Measurements from ENCODE around the gene PRRT2.
A peak's percentile ranks its signal among the peaks of the same experiment; 100 is the strongest.
"Not testable (repeated sequence)": the region's sequence is repeated elsewhere in the genome, so short reads cannot be mapped to it uniquely, and the experiment has no call there.

The PRRT2 gene

DNA sequence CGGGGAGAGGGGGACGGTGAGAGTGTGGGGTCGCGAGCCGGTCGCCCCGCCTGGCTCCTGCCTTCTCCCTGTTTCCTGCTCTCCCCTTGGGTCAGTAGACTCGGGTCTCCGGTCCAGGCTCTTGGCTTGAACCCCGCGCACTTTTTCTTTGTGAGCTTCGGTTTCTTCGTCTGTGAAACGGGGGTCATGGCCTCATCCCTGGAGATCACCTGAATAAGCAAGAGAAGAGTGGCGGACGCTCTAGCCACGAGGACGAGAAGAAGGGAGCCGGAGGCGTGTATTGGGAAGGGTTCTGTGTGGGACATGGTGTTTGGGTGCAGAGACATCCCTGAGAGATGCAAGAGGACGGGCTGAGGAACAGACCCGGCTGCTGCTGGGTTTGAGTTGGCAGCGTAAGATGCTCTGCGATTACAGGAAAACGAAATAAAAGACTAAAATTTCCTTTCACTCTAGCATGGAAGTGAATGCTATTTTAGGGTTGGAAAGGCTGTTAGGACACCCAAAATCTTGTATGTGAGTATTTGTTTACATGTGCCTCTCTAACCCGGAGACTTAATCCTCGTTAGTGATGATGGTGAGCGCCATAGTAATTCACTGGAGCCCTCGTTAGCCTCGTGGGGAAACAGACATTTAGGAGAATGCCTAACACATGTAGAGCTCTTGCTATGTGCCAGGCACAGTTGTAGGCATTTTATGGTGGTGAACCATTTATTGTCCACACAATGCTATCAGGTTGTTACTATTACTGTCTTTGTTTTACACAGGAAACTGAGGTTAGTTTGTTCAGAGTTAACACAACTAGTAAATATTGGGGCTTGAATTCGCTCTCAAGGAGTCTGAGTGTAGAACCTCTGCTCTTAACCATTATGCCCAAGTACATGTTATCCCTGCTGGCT is 20.8 kb upstream of the PRRT2 start:
- DNase-seq (ENCODE audit: low read depth in 2 of 2): no peak

DNA sequence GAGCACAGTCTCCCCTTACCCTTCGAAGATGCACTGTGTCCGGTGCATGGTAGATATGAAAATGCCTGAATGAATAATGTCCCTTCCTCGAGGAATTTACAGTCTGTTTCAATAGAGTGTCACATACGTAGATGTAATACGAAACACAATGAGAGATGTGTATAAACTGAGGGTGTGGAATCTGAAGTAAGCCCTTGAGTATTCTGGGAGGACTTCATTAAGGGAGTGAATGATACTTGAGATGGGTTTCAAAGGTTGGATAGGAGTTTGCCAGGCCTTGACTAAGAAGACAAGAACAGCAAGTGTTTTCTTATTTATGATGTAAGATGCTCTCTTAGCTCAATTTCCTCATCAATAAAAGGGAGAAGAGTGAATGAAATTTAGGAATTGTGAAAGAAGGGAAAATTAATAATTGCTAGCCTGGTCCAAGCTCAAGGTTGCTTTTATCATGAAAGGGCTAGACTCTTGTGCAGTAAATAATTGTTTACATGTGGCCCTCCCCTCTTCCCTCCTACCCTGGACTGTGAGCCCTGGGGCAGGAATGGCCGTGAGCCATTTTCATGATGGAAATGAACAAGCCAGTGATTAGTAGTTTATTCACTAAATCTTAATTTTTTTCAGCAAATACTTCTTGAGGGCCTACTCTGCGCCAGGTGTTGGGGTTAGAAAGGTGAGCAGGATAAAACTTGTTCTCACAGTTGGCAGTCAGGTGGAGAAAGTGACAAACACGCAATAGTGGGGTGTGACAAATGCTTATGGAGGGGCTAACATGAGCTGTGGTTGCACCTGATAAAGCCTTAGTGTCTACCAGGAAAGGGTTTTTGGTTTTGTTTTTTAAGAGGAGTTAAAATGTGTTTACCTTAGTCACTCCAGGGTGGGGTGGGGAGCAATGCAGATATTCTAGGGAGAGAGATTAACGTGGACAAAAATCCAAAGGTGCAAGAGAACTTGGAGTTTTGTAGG is 19.9 kb upstream of the PRRT2 start:
- DNase-seq (ENCODE audit: low read depth in 2 of 2): no peak

DNA sequence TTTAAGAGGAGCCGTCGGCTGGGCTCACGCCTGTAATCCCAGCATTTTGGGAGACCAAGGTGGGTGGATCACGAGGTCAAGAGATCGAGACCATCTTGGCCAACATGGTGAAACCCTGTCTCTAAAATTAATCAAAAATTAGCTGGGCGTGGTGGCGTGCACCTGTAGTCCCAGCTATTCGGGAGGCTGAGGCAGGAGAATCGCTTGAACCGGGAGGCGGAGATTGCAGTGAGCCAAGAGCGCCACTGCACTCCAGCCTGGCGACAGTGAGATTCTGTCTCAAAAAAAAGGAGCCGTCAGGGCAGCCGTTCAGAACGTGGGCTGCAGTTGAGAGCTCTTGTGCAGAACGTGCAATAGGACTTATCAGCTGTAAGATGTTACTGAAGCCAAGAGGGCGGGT is 18.8 kb upstream of the PRRT2 start:
- not testable (repeated sequence) for DNase-seq (ENCODE audit: low read depth in 2 of 2)

DNA sequence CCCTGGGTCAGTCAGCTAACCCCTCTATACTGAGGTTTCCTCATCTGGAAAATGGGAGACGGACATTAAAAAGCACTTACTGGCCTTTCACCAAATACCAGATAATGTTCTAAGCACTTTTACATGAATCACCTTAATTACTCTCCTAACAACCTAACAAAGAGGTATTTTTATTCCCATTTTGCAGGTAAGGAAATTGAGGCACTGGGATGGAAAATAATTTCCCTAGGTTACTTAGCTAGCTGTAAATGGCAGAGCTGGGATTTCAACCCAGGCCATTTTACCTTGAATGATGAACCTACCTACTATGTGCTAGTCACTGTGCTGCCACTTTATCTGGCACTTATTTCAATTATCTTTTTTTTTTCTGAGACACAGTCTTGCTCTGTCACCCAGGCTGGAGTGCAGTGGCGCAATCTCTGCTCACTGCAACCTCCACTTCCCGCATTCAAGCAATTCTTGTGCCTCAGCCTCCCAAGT is 17.7 kb upstream of the PRRT2 start:
- no peak for DNase-seq (ENCODE audit: low read depth in 2 of 2)

DNA sequence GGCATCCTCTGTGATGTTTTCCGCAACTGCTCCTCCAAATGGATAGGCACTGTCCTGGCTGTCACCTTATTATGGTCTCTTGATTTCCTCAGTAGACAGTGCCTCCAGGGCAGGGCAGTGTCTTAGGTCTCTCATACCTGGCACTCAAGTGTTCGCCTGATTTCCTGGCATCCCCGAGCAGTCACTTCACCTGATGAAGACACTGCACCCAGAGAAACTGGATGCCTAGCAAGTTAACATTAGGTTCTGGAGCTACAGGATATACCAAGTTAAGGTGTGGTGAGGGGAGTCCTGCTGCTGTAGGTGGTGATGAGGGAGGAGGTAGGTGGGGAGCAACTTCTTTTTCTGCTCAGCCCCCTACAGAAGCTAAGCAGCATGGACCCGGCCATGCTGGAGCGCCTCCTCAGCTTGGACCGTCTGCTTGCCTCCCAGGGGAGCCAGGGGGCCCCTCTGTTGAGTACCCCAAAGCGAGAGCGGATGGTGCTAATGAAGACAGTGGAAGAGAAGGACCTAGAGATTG is 9.5 kb upstream of the PRRT2 start:
- no peak for DNase-seq (ENCODE audit: low read depth in 2 of 2)

DNA sequence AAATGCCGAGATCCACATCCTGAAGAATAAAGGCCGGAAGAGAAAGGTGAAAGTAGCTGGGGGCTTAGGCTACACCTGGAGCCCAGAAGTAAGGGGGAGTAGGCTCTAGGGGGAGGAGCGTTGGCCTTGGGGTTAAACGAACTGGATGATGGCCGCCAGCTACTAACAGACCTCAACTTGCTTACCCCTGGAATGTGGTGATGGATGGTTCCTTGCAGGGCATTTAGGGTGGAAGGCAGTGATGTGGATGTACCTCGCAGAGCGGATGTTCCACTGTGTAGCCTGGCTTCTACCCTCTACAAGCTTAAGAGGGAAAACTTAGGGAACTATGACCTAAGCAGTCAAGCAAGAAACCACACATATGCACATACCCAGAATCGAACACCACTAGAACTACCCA is 8.0 kb upstream of the PRRT2 start:
- DNase-seq (ENCODE audit: low read depth in 2 of 2): no peak

DNA sequence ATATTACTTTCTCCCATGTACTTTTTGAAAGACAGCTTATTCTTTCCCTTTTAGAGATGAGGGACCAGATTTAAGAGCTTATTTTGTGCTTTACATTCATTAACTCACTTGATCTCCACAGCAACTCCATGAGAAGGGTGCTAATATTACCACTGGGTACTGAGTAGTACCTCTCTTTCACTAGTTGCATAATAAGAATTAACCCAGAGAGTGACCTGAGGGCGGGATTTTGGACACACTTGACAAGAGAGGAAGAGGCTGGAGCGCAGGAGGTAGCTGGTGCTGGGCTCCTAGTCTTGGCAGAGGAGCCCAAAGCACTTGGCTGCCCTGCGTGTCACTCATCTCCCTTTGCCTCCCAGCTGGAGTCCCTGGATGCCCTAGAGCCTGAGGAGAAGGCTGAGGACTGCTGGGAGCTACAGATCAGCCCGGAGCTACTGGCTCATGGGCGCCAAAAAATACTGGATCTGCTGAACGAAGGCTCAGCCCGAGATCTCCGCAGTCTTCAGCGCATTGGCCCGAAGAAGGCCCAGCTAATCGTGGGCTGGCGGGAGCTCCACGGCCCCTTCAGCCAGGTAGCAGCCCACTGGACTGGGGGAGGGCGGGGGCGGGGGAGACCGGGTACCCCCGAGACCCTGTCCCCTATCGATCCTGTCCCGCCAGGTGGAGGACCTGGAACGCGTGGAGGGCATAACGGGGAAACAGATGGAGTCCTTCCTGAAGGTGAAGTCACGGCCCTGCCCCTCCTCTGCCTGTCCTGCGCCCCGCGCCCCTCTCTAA is 7.3 kb upstream of the PRRT2 start:
- DNase-seq (ENCODE audit: low read depth in 2 of 2): no peak

DNA sequence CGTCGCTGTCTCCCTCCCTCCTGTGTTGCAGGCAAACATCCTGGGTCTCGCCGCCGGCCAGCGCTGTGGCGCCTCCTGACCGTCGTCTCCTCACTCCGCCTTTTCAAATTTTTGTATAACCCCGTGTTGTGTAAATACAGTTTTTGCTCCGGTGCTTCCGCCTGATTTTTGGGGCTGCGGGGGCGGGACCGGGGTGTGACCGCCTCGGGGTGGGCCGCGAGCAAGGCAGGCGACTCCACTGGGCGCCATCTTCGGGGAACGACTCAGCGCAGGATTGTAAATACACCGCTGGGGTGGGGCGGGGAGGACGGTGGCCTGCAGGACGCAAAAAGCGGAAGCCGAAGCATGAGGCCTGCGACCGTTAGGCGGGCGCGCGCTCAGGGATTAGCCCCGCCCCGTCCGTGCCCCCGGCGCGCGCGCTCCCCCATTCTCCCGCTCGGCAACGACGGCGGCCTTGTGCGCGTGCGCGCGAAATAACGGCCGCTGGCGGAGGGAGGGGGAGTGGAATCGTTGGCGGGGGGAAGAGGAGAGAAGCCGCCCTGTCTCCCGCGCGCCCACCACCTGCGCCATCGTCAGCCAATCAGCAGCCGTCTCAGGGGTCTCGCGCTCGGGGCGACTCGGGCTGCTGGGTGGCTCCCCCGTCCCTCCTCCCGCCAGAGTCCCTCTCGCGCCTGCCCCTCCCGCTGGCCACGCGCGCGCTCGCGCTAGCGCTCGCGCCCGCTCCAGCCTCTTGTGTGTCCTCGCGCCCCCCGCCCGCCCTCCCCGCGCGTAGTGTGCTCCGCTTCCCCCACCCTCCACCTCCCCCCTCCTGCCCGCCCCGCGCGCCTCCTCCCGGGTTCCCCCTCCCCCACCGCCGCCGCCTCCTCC is 6.5 kb upstream of the PRRT2 start:
- peak; percentile 92 to 96 for DNase-seq (ENCODE audit: low read depth in 2 of 2)

DNA sequence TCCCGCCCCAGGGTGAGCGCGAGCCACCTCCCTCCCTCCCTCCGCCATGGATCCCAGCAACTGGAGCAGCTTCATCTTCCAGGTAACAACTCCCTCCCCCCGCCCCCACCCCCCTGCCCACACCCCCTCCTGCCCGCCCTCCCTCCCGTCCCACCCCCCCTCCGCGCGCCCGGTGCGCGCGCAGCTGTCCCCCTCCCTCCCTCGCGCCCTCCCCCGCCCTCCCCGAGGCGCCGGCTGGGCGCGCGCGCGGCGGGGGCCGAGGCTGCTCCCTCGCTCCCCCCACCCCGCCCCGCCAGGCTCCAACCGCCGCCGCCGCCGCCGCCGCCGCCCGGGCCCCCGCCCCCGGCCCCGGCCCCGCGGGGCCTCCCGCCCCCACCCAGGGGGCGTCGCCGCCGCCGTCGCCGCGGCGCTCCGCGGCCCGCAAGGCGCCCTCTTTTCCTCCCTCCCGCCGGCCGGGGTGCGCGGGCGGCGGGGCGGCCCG is 5.9 kb upstream of the PRRT2 start, which contains the start of gene MAZ:
Gene MAZ (plus strand): TSS at position 431 of the 481 bp plus-strand sequence. CDS start 173 bp downstream, outside the sequence.
- DNase-seq (ENCODE audit: low read depth in 2 of 2): peak in 1 of 2 donors; percentile 62

DNA sequence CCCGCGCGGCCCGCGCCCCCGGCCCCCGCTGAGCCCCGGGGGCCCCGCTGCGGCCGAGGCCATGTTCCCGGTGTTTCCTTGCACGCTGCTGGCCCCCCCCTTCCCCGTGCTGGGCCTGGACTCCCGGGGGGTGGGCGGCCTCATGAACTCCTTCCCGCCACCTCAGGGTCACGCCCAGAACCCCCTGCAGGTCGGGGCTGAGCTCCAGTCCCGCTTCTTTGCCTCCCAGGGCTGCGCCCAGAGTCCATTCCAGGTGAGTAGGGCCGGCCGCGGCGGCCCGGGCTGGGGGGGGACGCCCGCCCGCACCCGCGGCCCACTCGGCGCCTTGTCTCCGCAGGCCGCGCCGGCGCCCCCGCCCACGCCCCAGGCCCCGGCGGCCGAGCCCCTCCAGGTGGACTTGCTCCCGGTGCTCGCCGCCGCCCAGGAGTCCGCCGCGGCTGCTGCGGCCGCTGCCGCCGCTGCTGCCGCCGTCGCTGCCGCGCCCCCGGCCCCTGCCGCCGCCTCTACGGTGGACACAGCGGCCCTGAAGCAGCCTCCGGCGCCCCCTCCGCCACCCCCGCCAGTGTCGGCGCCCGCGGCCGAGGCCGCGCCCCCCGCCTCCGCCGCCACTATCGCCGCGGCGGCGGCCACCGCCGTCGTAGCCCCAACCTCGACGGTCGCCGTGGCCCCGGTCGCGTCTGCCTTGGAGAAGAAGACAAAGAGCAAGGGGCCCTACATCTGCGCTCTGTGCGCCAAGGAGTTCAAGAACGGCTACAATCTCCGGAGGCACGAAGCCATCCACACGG is 5.2 kb upstream of the PRRT2 start:
- DNase-seq (ENCODE audit: low read depth in 2 of 2): no peak

DNA sequence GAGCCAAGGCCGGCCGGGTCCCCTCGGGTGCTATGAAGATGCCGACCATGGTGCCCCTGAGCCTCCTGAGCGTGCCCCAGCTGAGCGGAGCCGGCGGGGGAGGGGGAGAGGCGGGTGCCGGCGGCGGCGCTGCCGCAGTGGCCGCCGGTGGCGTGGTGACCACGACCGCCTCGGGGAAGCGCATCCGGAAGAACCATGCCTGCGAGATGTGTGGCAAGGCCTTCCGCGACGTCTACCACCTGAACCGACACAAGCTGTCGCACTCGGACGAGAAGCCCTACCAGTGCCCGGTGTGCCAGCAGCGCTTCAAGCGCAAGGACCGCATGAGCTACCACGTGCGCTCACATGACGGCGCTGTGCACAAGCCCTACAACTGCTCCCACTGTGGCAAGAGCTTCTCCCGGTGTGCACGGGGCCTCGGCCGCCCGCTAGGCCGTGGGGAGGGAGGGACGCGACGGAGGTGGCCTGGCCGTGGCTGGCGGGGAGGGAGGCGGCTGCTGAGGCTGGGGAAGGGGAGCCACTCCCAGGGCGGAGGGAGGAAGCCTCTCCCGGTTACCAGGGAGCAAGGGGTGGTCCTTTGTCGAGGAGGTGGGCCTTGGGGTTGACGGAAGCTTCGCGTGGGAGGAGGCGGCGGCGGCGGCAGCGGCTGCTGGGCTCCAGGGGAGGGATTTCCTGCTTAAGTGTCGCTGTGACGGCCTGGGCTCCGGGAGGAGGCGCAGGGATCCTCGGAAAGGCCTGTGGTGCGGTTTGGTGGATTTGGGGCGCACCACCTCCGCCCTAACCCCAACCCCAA is 4.4 kb upstream of the PRRT2 start:
- peak; percentile 68 to 73 for DNase-seq (ENCODE audit: low read depth in 2 of 2)

DNA sequence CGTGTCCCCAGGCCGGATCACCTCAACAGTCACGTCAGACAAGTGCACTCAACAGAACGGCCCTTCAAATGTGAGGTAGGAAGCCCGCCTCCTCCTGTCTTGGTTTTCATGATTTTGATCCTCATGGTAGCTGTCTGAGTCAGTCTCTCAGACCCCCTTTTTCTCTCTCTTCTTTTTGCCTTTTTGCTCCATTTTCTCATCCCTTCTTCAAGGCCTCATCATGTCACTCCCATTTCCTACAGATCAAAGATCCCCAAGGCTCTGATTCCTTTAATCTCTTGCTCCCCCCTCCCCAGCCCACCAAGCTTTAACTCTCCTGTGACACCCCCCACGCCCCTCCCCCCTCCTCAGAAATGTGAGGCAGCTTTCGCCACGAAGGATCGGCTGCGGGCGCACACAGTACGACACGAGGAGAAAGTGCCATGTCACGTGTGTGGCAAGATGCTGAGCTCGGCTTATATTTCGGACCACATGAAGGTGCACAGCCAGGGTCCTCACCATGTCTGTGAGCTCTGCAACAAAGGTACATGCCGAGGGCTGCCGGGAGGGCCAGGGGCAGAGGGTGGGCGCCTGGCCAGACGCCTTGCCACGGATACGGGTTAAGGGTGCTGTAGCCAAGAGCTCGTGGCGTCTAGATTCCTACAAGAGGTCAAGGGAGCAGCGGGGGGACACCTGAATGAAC is 3.6 kb upstream of the PRRT2 start:
- no peak for DNase-seq (ENCODE audit: low read depth in 2 of 2)

DNA sequence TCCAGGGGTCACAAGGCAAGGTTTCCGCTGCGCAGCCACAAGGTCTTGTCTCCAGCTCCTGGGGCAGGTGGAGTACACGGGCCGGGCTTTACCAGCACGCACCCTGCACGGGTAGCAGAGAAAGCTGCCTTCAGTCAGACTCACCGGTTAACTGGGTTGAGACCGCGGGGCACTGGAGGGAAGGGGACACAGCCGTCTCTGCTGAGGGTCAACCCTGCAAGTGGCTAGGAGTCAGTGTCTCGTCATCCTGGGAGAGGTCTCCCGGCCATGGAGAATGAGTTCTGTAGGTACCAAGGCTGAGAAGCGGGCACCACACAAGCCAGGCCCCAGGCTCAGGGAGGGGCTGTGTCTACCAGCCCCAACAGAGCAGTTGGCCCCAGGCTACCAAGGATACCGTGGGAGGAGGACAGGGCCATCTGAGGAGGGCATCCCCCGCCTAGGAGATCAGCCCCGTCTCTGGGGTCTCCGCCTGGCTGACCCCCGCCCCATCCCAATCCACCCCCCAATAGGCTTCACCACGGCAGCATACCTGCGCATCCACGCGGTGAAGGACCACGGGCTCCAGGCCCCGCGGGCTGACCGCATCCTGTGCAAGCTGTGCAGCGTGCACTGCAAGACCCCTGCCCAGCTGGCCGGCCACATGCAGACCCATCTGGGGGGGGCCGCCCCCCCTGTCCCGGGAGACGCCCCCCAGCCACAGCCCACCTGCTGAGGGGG is 2.8 kb upstream of the PRRT2 start:
- no peak for DNase-seq (ENCODE audit: low read depth in 2 of 2)

DNA sequence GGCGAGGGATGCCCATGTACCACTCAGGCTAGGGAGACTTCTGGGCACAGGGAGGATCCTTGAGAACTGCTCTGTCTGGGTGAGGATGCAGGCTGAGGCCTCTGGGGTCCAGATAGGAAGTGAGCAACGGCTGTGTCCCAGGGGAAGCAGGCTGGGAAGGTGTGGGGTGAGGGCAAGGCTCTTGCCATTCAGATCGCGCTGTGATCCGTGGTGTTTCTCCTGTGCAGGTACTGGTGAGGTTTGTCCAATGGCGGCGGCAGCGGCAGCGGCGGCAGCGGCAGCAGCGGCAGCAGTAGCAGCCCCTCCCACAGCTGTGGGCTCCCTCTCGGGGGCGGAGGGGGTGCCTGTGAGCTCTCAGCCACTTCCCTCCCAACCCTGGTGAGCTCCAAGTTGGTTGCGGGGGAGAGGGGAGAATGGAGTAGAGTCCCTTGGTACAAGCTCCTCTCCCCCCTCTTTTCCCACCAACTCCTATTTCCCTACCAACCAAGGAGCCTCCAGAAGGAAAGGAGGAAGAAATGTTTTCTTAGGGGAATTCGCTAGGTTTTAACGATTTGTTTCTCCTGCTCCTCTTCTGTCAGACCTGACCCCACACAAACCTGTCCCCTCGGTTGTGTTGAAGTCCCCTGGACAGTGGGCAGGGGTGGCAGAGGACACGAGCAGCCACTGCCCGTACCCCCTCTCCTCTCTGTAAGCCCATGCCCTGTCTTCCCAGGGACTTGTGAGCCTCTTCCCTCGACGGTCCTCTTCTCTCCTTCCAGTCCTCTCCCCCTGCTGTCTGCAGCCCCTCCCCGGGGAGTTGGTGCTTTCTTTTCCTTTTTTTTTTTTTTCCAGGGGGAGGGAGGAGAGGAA is 1.9 kb upstream of the PRRT2 start:
- no peak for DNase-seq (ENCODE audit: low read depth in 2 of 2)

DNA sequence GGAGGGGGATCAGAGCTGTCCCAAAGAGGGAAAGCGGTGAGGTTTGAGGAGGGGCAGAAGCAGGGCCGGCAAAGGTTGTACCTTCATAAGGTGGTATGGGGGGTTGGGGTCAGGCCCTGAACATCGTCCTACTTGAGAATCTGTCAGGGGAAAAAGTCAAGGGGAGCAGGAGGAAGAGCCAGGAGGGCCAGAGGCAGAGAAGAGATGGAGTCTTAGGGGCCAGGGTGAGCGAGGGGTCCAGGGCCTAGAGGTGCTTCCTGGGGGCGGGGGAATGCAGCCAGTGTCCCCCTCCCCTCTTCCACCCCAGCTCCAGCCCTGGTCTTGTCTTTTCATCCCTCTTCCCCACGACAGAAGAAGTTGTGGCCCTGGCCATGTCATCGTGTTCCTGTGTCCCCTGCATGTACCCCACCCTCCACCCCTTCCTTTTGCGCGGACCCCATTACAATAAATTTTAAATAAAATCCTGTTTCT is 1.3 kb upstream of the PRRT2 start:
- no peak for DNase-seq (ENCODE audit: low read depth in 2 of 2)

Data from stimulated activated CD8-positive, alpha-beta memory T cell treated with anti-CD3 and anti-CD28 coated beads, Interleukin-2, amount 100 ng/mL, for 1 hour (primary cell).